Measurements from ENCODE around the gene KLHL28.
"Not testable (repeated sequence)": the region's sequence is repeated elsewhere in the genome, so short reads cannot be mapped to it uniquely, and the experiment has no call there.

Gene KLHL28

DNA sequence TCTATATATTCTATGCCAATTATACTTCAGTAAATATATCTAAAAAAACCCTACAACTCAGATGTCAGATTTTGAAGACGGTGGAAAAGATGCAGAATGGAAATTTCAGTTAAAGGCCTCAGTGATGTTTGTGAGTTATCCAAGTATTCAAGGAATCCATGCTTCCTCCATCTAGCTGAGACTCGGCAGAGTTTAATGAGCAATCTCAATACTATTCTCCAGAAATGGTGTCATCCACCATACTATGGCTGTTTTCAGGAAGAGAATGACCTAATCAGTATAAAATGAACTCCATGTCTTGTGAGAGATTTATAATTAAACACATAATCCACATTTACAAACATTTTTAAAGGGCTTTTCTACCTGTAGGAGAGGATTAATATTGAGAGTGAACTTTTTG is 66.0 kb downstream of the KLHL28 start:
- DNase-seq: no peak

DNA sequence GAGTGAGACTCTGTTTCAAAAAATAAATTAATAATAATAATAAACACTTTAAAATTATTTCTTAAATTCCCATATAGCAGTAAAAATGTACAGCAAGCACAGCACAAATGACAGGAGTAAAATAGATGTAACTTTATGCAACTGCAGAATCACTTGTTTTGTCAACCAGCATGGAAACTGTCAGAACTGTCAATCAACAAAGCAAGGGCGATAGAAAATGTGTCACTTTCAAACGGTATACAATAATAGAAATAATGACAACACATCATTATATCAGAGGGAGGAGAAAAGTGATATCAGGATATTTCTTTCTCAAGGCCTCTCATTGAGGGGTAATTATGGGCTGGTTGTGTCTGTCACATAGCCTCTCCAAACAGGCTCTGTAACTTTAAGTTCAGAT is 68.2 kb downstream of the KLHL28 start:
- no peak for DNase-seq

DNA sequence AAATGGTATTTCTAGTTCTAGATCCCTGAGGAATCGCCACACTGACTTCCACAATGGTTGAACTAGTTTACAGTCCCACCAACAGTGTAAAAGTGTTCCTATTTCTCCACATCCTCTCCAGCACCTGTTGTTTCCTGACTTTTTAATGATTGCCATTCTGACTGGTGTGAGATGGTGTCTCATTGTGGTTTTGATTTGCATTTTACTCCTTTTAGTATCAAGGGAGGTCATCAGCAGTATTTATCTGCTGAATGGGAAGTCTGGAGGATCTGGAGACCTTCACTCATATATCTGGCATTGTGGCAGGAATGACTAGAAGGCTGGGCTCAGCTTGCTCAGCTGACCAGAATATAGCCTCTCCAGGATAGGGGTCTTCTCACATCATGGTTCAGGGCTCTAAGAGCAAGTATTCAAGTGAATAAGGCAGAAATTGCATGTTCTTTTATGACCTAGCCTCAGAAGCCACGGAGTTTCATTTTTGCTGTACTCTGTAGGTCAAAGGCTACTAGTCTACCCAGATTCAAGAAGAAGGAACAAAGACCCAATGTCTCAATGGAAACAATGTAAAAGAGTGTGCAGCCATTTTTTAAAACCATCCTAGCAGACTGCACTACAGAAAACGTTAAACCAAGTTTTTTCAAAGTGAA is 69.9 kb downstream of the KLHL28 start:
- not testable (repeated sequence) for DNase-seq

DNA sequence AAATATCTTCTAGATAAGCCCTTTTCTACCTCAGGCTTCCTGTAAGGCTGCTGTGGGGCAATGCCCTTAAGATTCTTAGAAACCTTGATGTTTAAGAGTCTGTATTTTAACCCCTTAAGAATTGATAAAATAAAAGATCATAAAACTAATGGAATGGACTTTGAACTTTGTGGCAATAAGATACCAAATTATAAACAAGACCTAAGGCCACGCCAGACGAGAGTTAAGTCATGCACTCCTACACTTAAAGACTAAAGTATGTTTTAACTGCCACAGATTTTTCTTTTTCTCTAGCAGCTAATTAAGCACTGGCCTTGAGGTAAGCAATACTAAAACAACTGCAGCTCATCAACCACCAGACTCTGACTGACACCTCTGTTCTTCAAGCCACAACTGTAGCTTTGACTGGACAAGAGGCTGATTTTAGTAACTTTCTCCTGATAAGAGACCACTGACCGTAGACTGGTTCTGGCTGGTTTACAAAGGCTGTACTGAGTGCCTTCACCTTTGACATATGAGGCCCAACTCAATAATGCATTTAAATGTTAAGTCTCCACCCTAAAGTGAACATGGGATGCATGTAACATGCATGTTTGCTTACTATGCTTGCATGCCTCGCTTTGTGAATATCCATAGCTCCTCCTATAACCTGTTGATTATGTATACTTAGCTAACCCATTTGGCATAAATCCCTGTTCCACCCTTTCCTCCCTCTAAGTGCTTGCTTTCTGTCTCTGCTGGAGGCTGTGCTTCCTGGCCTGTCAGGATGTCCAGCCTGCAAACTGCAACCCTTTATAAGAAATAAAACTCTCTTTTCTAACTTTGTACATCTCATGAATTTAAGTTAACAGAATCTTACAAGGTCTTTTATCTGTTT is 71.9 kb downstream of the KLHL28 start:
- DNase-seq: no peak

DNA sequence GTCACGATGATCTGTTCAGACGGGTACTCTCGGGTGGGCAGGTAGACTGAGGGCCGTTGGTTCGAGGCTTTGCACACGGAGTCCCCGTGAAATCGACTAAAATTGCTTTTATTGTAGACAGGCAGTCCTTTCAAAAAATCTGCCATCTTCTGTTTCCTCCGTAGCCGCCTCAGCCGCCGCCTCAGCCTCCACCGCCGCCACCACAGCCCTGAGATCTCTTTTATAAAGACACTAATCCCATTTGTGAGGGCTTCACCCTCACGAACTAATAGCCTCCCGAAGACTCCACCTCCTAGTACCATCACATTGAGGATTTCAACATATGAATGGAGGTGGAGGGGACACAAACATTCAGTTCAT is 74.2 kb downstream of the KLHL28 start:
- no peak for DNase-seq

DNA sequence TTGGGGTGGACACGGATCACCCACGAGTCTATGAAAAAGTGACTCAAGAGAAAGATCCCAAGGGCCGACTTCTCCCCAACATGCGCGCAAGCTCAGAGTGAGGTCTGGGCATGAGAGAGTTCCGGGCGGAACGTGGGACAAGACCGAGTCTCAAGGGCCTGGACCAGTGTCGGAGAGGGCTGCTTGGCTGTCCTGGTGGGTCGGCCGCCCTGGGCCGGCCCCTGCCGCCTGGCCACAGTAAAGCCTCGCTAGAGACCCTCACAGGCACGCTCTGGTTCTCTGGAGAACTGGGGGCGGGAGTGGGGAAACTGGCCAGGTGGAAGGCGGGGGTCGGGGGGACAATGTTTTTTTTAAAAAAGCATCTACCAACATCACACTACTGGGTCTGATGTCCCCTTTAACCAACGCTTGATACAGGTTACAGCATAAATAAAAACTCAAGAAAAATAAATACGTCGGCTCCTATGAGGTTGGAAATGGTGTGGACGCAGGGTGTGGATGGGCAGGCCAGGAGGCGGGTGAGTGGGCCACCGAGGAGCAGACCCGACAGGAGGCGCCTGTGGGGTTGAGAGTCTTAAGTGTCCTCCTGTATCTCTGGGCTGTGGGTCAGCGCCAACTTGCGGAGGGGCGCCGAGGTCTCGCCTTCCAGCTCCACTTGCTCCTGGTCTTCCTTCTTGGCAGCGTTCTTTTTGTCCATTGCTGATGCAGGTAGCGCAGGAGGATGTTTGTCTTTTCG is 74.7 kb downstream of the KLHL28 start:
- no peak for DNase-seq

DNA sequence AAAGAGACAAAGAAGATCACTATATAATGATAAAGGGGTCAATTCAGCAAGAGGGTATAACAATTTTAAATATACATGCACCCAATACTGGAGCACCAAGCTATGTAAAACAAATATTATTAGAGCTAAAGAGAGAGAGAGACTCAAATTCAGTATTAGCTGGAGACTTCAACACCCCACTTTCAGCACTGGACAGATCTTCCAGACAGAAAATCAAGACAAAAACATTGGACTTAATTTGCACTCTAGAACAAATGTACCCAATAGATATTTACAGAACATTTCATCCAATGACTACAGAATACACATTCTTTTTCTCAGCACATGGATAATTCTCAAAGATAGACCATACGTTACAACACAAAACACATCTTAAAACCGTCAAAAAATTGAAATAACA is 81.0 kb downstream of the KLHL28 start:
- no peak for DNase-seq
